ENCODE results near the gene NEURL1. TPM values are rescaled to one million over a fixed set of nuclear protein-coding genes. Genes with fewer than 3 reads are reported as not detected.

NEURL1 gene
- total RNA-seq, 4 donors from 2014 or later = 0.39 to 0.60 TPM; not detected in 2

- no peaks in the 10 kb centered on the region for H3K4me1 ChIP-seq
- H3K4me3 ChIP-seq = no peak overlapping the region
- no peaks in the 10 kb centered on the region for H3K27me3 ChIP-seq
- peaks cover 0 to 60% (median 0%) of the 10 kb centered on the region in 3 donors for H3K36me3 ChIP-seq
- no peak for TF ChIP-seq POLR2A (IDR thresholded peaks at IDR 0.05)
- no peak for TF ChIP-seq EP300 (IDR thresholded peaks at IDR 0.05)
- TF ChIP-seq, protein P1, sequence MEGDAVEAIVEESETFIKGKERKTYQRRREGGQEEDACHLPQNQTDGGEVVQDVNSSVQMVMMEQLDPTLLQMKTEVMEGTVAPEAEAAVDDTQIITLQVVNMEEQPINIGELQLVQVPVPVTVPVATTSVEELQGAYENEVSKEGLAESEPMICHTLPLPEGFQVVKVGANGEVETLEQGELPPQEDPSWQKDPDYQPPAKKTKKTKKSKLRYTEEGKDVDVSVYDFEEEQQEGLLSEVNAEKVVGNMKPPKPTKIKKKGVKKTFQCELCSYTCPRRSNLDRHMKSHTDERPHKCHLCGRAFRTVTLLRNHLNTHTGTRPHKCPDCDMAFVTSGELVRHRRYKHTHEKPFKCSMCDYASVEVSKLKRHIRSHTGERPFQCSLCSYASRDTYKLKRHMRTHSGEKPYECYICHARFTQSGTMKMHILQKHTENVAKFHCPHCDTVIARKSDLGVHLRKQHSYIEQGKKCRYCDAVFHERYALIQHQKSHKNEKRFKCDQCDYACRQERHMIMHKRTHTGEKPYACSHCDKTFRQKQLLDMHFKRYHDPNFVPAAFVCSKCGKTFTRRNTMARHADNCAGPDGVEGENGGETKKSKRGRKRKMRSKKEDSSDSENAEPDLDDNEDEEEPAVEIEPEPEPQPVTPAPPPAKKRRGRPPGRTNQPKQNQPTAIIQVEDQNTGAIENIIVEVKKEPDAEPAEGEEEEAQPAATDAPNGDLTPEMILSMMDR (IDR thresholded peaks at IDR 0.05) = no peak
- no peak for DNase-seq (ENCODE audit: low spot score in 2 of 2)
- H3K27ac ChIP-seq = no peak overlapping the region
- 88 to 92% methylated on average over 19 to 20 of the region's 20 CpGs for WGBS, 2 donors
- H3K9me3 ChIP-seq = peaks cover 0 to 14% (median 0%) of the 10 kb centered on the region in 4 donors
Measured at GRCh38 chr10:103590060-103590459, 96.6 kb downstream of the NEURL1 start.

GRCh38 chr10:103590744-103591291, 97.3 kb downstream of the NEURL1 start:
- Histone ChIP-seq H3K36me3 (peaks cover 0 to 57% (median 0%) of the 10 kb centered on the region in 3 donors), H3K27me3 (no peaks in the 10 kb centered on the region), H3K4me3 (no peak overlapping the region), H3K9me3 (peaks cover 0 to 14% (median 0%) of the 10 kb centered on the region in 4 donors), H3K4me1 (peaks cover 0 to 3% (median 0%) of the 10 kb centered on the region in 4 donors), H3K27ac (no peak overlapping the region)
- WGBS, 2 donors = 82 to 93% methylated on average over 5 to 6 of the region's 6 CpGs
- TF ChIP-seq POLR2A (IDR thresholded peaks at IDR 0.05) = no peak
- TF ChIP-seq EP300 (IDR thresholded peaks at IDR 0.05) = no peak
- TF ChIP-seq, protein P1 (IDR thresholded peaks at IDR 0.05) = no peak
- no peak for DNase-seq (ENCODE audit: low spot score in 2 of 2)

GRCh38 chr10:103592186-103593021, 98.9 kb downstream of the NEURL1 start:
- WGBS, 2 donors = 73 to 78% methylated on average over 11 to 15 of the region's 15 CpGs
- H3K36me3 ChIP-seq = peaks cover 0 to 49% (median 0%) of the 10 kb centered on the region in 3 donors
- H3K27me3 ChIP-seq = no peaks in the 10 kb centered on the region
- H3K4me1 ChIP-seq = peaks cover 0 to 19% (median 0%) of the 10 kb centered on the region in 4 donors
- H3K9me3 ChIP-seq = peaks cover 0 to 12% (median 0%) of the 10 kb centered on the region in 4 donors
- DNase-seq (ENCODE audit: low spot score in 2 of 2) = no peak
- H3K4me3 ChIP-seq = no peak overlapping the region
- TF ChIP-seq, protein P1 (IDR thresholded peaks at IDR 0.05) = peak; percentile 30 to 40 (median 39)
- TF ChIP-seq POLR2A (IDR thresholded peaks at IDR 0.05) = no peak
- peak overlapping the region in 2 of 4 donors; percentile 4 to 20 for H3K27ac ChIP-seq

GRCh38 chr10:103593022-103593570, 99.6 kb downstream of the NEURL1 start:
- H3K4me3 ChIP-seq = no peak overlapping the region
- H3K27me3 ChIP-seq = no peaks in the 10 kb centered on the region
- 76 to 93% methylated on average over 3 of the region's 3 CpGs for WGBS, 2 donors
- peaks cover 0 to 43% (median 0%) of the 10 kb centered on the region in 3 donors for H3K36me3 ChIP-seq
- H3K27ac ChIP-seq = no peak overlapping the region
- peaks cover 0 to 5% (median 0%) of the 10 kb centered on the region in 4 donors for H3K9me3 ChIP-seq
- H3K4me1 ChIP-seq = peaks cover 0 to 24% (median 0%) of the 10 kb centered on the region in 4 donors
- DNase-seq (ENCODE audit: low spot score in 2 of 2) = no peak
- TF ChIP-seq, protein P1 (IDR thresholded peaks at IDR 0.05) = no peak
- TF ChIP-seq POLR2A (IDR thresholded peaks at IDR 0.05) (no peak), EP300 (IDR thresholded peaks at IDR 0.05) (no peak)

All from tibial nerve (tissue), 4 donors.